Kidney capillary endothelial cell (primary cell): ENCODE measurements around the gene DNAH2.
A peak's percentile ranks its signal among the peaks of the same experiment; 100 is the strongest.
"Not testable (repeated sequence)": the region's sequence is repeated elsewhere in the genome, so short reads cannot be mapped to it uniquely, and the experiment has no call there.

Experiments
- DNase-seq: peaks from one replicate; pipeline ENCODE4 v3.0.0-alpha.2; 2018; ENCODE audit warnings: low spot score

Gene DNAH2

DNA sequence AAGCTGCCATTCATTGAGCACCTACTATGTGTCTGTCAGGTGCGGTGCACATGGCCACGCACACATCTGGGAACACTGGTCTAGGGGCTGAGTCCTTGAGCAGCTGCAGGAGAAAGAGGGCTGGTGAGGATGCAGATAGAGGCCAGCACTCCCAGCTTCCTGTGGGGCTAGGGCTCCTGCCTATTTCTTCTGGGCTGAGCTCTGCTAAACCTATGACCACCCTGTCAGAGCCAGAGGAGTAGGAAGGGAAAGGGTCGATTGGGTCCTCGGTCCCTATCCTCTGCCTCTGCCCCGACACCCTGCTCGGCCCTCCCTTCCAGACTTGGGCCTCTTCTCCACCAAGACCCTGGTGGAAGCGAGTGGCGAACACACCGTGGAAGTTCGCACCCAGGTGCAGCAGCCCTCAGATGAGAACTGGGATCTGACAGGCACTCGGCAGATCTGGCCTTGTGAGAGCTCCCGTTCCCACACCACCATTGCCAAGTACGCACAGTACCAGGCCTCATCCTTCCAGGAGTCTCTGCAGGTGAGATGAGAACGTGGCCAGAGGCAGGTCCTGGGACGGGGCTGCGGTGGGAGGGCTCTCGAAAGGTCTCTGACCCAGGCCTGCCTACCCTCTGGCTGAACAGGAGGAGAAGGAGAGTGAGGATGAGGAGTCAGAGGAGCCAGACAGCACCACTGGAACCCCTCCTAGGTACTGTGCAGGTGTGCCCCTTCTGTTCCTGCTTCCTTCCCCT, 133.3 kb downstream of the DNAH2 start:
- no peak for DNase-seq

DNA sequence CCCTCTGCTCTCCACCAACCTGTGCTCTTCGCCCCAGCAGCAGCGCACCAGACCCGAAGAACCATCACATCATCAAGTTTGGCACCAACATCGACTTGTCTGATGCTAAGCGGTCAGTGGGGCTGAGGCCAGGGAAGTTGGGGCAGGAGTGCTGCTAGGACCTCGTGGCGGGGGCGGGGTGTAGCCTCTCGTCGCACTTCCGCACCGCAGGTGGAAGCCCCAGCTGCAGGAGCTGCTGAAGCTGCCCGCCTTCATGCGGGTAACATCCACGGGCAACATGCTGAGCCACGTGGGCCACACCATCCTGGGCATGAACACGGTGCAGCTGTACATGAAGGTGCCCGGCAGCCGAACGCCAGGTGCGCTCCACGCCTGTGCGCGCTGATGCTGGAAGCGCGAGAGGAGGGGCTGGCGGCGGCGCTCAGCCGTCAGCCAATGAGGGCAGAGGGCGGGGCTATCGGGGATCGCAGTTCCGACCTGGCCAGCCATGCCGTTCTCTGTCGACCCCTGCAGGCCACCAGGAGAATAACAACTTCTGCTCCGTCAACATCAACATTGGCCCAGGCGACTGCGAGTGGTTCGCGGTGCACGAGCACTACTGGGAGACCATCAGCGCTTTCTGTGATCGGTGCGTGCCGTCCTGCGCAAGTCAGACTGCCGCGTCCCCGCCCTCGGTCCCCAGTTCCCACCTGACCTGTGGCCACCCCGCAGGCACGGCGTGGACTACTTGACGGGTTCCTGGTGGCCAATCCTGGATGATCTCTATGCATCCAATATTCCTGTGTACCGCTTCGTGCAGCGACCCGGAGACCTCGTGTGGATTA, 134.1 kb downstream of the DNAH2 start:
- peak; percentile 85 for DNase-seq

DNA sequence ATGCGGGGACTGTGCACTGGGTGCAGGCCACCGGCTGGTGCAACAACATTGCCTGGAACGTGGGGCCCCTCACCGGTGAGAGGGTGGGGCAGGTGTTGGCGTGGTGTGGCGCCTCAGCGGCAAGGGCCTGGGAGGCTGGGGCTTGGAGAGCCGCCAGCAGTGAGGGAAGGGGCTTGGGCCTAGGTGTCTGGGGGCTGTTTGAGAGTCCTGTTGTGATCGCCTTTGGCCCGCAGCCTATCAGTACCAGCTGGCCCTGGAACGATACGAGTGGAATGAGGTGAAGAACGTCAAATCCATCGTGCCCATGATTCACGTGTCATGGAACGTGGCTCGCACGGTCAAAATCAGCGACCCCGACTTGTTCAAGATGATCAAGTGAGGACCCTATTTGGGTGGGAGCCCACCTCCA, 134.7 kb downstream of the DNAH2 start:
- DNase-seq = no peak

DNA sequence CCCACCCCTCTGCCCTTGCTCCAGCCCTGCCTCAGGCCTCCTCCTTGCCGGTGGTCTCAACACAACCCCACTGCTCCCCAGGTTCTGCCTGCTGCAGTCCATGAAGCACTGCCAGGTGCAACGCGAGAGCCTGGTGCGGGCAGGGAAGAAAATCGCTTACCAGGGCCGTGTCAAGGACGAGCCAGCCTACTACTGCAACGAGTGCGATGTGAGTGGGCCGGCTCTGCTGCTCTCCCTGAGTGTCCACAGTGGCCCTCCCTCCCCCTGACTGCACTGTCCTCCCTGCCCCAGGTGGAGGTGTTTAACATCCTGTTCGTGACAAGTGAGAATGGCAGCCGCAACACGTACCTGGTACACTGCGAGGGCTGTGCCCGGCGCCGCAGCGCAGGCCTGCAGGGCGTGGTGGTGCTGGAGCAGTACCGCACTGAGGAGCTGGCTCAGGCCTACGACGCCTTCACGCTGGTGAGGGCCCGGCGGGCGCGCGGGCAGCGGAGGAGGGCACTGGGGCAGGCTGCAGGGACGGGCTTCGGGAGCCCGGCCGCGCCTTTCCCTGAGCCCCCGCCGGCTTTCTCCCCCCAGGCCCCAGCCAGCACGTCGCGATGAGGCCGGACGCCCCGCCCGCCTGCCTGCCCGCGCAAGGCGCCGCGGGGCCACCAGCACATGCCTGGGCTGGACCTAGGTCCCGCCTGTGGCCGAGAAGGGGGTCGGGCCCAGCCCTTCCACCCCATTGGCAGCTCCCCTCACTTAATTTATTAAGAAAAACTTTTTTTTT, 135.6 kb downstream of the DNAH2 start:
- peak; percentile 18 for DNase-seq

DNA sequence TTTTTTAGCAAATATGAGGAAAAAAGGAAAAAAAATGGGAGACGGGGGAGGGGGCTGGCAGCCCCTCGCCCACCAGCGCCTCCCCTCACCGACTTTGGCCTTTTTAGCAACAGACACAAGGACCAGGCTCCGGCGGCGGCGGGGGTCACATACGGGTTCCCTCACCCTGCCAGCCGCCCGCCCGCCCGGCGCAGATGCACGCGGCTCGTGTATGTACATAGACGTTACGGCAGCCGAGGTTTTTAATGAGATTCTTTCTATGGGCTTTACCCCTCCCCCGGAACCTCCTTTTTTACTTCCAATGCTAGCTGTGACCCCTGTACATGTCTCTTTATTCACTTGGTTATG, 136.1 kb downstream of the DNAH2 start:
- DNase-seq = peak; percentile 15

DNA sequence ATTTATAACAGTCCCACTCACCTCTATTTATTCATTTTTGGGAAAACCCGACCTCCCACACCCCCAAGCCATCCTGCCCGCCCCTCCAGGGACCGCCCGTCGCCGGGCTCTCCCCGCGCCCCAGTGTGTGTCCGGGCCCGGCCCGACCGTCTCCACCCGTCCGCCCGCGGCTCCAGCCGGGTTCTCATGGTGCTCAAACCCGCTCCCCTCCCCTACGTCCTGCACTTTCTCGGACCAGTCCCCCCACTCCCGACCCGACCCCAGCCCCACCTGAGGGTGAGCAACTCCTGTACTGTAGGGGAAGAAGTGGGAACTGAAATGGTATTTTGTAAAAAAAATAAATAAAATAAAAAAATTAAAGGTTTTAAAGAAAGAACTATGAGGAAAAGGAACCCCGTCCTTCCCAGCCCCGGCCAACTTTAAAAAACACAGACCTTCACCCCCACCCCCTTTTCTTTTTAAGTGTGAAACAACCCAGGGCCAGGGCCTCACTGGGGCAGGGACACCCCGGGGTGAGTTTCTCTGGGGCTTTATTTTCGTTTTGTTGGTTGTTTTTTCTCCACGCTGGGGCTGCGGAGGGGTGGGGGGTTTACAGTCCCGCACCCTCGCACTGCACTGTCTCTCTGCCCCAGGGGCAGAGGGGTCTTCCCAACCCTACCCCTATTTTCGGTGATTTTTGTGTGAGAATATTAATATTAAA, 136.7 kb downstream of the DNAH2 start:
- no peak for DNase-seq

DNA sequence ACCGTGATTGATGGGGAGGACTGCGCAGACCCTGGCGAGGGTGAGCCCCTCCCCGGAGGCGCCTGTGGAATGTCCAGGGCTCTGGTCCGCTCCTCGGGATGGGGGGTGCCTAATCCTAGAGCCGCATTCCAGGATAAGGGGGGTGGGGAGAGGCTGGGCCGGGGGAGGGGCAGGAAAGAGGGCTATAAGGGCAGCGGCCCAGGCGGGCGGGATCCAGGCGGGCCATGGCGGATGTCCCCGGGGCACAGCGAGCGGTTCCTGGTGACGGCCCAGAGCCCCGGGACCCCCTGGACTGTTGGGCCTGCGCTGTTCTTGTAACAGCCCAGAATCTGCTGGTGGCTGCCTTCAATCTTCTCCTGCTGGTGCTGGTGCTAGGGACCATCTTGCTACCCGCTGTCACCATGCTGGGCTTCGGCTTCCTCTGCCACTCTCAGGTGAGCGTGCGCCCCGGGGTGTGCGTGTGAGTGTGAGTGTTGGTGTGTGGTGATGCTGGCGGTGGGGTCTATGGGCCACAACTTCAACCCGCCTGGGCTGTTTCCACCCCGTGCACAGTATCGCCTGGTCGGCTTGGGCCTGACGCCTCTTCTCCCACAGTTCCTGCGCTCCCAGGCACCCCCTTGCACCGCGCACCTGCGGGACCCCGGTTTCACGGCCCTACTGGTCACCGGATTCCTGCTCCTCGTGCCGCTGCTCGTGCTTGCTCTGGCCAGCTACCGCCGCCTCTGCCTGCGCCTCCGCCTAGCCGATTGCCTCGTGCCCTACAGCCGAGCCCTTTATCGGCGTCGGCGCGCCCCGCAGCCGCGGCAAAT, 137.5 kb downstream of the DNAH2 start, which contains the start of gene TMEM88:
Gene TMEM88, plus strand, starts transcription at position 216 of the 809 bp plus-strand sequence. Its CDS starts 9 bp downstream, at position 225.
- DNase-seq = peak; percentile 42

DNA sequence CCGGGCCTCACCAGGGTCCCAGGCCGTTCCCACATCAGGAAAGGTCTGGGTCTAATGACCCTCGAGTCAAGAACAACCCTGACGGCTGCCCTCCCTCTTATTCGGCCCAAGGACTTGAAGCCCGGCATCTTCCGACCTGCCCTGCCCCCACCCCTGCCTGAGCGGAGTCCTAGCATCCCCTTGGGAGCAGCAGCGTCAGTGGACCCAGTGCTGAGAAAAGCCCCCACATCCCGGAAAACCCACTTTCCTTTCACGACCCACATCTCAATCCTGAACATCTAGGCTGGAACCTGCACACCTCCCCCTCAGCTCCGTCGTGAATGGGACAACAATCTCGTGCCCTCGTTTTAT, 138.1 kb downstream of the DNAH2 start:
- DNase-seq = no peak

DNA sequence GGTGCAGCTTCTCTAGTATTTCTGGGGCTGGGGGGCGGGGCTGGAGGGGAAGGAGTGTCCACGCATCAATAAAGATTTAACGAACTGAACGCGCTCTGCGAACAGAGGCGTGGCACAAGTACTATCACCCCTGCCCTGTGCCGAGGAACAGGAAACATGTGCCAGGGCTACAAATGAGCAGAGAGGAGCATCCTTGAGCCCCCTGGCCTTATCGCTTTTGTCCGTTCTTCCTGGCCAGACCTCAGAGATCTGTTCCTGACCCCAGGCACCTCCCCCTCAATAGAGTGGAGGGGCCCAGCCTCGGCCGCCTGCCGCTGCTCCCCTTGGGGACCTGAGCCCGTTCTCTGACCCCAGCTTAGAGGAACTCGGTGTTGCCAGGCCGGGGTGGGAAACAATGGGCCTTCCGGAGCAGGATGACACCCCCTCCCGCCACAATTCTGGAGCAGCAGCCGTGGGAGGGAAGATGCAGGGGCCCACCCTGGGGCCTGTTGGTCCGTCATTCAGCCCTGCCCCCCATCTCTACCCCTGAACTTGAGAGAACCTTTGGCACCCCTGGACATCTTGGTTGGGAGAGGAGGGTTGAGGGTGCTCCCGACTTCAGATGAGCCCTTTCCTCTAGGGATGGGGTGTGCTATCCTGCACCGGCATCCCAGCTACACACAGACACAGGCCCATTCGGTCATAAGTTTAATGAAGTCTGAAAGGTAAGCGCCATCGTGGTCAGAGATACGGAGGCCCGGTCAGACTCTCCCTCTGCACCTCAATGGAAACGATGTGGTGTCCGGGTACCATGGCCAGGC, 138.7 kb downstream of the DNAH2 start:
- DNase-seq = peak; percentile 73

DNA sequence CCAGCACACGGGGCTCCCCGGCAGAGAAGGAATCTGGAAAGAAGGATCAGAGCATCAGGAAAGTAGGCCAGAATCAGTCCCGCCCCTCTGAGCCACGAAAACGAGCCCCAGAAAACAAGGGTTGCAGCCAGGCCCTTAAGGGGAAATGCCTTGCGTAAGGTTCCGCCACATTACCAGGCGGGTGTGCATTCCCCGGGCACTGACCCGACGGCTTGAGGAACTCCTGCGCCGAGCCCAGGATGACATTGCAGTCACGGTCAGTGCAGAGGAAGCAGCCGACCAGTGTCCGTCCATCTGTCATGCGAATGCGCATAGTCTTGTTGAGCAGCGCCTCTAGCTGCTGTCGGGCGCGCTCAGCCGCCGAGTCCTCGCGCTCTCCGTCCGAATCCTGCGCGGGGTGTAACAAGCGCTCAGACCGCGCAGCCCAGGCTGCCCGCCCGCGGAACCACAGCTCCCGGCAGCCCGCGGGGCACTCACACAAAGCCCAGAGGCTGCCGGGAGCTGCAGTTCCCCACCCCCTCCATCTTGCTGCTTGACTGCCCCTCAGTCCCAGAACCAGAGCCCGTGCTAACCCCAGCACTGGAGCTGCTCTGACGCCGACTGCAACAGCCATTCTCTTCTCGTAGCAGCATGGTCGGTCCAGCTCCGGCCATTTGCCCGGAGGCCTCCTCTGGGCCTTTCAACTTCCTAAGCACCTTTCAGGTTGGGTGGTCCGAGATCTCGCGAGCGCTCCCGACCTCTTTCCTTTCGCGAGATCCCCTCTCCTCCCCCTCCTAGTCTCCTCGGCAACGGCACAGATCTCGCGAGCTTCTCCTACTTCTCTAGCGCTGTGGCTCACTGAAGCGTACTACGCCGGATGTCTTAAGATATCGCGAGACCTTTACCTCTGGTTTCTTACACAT, 139.5 kb downstream of the DNAH2 start, which contains the start of gene NAA38:
Gene NAA38, minus strand, starts transcription at position 749 of the 902 bp plus-strand sequence. Its CDS starts 96 bp downstream, at position 653.
- DNase-seq = peak; percentile 98

DNA sequence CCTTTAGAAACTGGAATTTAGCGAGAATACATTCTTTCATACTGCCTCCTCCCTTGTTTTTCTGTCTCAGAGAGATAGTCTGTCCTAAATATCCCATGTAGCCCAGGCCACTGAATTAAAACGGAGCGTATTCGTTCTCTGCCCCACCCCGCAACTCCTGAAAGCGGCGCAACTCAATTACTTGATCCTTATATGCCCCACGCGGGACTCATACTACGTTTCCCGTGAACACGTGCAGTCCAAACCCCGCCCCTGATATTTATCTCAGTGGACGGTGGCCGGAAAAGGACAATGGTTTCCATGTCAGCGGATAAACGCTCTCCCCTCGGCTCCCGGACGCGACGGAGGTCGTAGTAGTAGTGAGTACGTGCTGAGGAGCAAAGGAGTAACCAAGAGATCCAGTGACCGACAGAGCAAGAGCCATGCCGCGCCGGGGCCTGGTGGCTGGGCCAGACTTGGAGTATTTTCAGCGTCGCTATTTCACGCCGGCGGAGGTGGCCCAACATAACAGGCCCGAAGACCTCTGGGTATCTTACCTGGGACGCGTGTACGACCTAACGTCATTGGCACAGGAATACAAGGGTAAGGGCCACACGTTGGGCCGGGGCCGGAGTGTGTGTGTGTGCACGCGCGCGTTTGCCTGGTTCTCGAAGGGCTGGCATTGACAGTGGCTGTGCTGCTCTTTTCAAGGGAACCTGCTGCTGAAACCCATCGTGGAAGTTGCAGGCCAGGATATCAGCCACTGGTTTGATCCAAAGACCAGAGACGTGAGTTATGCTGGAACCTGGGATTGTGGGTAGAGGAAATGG, 140.4 kb downstream of the DNAH2 start, which contains the start of gene CYB5D1:
Gene CYB5D1, plus strand, starts transcription at position 291 of the 809 bp plus-strand sequence. Its CDS starts 132 bp downstream, at position 423.
- DNase-seq = peak; percentile 91

DNA sequence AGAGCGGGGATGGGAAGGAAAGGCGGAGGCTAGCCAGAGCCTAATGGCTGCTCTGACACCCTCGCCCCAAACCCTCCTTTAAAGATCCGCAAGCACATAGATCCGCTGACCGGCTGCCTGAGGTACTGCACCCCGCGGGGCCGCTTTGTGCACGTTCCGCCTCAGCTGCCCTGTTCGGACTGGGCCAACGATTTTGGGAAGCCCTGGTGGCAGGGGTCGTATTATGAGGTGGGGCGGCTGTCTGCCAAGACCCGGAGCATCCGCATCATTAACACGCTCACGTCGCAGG, 140.9 kb downstream of the DNAH2 start:
- DNase-seq = peak; percentile 49

DNA sequence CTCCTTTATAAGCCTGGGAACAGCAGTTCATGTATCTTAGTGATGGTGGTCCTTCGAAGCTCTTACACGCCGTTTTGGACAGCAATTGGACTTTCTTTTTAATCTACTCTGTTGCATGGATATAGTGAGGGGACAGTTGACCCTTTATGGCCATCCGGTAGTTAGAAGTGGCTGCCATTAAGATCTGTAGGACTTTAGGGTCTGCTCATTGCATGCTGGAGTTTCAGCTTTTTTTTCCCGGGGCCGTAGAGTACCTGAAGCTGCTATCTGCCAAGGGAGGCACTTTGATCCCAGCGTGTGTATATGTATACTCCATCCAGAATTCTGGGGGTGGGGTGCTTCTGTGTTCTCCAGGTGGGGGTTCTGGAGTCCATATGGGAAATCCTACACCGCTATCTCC, 141.5 kb downstream of the DNAH2 start:
- DNase-seq = no peak

DNA sequence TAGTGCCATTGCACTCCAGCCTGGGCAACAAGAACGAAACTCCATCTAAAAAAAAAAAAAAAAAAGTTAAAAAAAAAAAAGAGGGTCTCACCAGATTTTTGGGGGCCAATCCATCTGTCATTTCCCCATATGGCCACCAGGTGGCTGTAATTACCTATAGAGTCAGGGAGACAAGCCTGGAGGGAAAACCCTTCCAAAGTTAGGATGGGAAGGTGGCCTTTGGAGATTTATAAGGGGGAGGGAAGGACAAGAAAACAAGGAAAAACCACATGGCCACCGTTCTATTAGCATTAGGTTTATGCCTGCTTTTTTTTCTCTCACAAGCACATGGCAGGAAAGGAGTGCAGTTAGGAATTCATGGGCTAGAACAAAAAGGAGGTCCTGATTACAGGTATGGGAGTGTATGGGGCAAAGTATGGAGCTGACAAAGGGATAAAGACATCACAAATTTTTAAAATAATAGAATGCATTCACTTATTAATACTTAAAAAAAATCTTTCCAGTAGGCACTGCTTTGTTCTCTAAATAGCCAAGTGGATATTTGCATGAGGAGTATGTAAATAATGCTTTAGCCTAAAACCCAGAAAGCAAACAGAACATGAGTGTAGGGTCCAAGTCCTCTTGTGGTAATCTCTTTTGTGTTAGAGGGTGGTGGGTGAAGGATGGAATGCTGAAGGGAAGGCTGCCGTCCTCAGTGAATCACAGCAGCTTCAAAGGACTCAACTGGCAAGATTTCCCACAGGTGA, 145.3 kb downstream of the DNAH2 start:
- DNase-seq = no peak

DNA sequence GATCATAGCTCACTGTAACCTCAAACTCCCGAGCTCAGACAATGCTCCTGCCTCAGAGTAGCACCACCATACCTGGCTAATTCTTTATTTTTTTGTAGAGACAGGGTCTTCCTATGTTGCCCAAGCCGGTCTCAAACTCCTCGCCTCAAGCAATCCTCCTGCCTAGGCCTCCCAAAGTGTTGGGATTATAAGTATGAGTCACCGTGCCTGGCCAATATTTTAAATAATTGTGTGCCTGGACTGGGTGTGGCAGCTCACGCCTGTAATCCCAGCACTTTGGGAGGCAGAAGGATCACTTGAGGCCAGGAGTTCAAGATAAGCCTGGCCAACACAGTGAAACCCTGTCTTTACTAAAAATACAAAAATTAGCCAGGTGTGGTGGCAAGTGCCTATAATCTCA, 146.8 kb downstream of the DNAH2 start:
- not testable (repeated sequence) for DNase-seq

DNA sequence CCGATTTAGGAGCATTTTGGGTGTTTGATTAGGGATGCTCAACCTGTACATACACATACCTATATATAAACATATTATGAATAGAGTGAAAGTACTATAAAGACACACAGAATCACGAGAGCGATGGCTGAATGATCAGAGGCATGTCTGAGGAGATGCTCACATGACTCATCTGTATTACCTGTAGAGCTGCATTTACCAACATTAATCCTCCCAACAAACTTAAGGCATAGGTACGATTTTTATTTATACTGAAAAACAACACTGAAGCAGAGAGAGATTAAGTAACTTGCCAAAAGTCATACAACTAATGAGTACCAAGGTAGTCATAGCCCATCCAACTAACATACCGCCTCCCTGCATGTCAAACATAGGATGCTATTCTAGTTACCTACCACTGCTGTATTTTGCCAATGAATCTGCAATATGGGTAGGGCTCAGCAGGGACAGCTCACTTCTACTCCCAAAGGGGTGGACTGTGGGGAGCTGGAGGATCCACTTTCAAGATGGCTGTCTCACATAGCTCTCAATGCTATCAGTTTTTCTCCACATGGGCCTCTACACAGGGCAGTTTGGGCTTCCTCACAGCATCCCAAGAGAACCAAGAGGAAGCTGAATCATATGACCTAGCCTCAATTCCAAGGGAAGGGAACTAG, 147.6 kb downstream of the DNAH2 start:
- no peak for DNase-seq

DNA sequence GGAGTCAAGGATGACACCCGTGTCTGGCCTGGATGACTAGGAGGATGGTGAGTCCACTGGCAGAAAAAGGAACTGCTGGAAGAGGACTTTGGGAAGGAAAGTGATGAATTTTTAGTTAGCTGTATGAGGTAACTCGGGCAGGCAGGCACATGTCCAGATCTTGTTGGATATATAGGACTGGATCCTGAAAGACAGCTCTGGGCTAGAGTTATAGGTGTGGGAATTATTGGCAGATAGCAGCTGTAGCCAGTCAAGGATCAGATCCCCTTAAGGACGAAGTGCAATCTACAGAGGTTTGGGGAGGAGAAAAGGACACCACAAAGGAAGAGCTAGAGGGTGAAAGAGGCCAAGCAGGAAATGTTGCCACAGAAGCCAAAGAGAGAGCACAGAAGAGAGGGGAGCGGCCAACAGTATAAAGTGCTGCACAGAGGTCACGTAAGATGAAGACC, 150.4 kb downstream of the DNAH2 start:
- no peak for DNase-seq
